Osteoblast (primary cell): ENCODE measurements around the gene KRTAP10-1. TPM values are rescaled to one million over a fixed set of nuclear protein-coding genes. Genes with fewer than 3 reads are reported as not detected.

Experiments
- DNase-seq: peaks from one replicate; pipeline ENCODE4 v3.0.0; 2011; ENCODE audit warnings: low spot score, mixed read lengths; ENCODE audit not compliant: insufficient read length; ENCODE audit errors: missing footprints
- H2AFZ ChIP-seq: 2 replicates; pipeline ENCODE4 v1.6.0; 2011; ENCODE audit warnings: mild to moderate bottlenecking, low read length
- H3K27ac ChIP-seq: 2 replicates; pipeline ENCODE4 v1.5.1; 2011; ENCODE audit warnings: mild to moderate bottlenecking, low read depth, low read length, moderate library complexity
- H3K27me3 ChIP-seq: 2 replicates; pipeline ENCODE4 v1.6.0; 2012; ENCODE audit warnings: mild to moderate bottlenecking, control low read depth, inconsistent platforms, low read length, moderate library complexity; ENCODE audit not compliant: insufficient read depth
- H3K36me3 ChIP-seq: 2 replicates; pipeline ENCODE4 v1.5.1; 2011; ENCODE audit warnings: mild to moderate bottlenecking, low read length, control low read depth, moderate library complexity; ENCODE audit not compliant: insufficient read depth
- H3K4me1 ChIP-seq: 2 replicates; pipeline ENCODE4 v1.5.1; 2011; ENCODE audit warnings: mild to moderate bottlenecking, low read length, control low read depth, moderate library complexity; ENCODE audit not compliant: insufficient read depth
- H3K4me2 ChIP-seq: 2 replicates; pipeline ENCODE4 v1.6.0; 2011; ENCODE audit warnings: mild to moderate bottlenecking, low read length; ENCODE audit not compliant: insufficient read depth
- H3K4me3 ChIP-seq: fragments of 200-600 bp; sonication (generic); 3 replicates; pipeline ENCODE4 v1.5.1; 2012; ENCODE audit warnings: mild to moderate bottlenecking, low read length, inconsistent platforms; ENCODE audit not compliant: insufficient read depth
- H3K79me2 ChIP-seq: 2 replicates; pipeline ENCODE4 v1.6.0; 2012; ENCODE audit warnings: mild to moderate bottlenecking, low read length, control low read depth, inconsistent platforms; ENCODE audit not compliant: insufficient read depth
- H3K9me3 ChIP-seq: 2 replicates; pipeline ENCODE4 v1.5.1; 2011; ENCODE audit warnings: low read depth, low read length, control low read depth
- H4K20me1 ChIP-seq: 2 replicates; pipeline ENCODE4 v1.6.0; 2012; ENCODE audit warnings: mild to moderate bottlenecking, low read length, control low read depth; ENCODE audit not compliant: insufficient read depth
- total RNA-seq: library from RNA; depleted of rRNA; stranded (reverse); fragments of >200 nt; gene quantifications from 2 replicates; pipeline ENCODE4 v1.2.3, GENCODE V29; 2012
- TF ChIP-seq, protein P1 (sequence below): IDR thresholded peaks from 2 replicates; pipeline ENCODE4 v1.5.1; 2011; ENCODE audit warnings: mild to moderate bottlenecking, low read depth, low read length, moderate library complexity; ENCODE audit errors: extremely low read depth

The KRTAP10-1 gene
- total RNA-seq, 1 donor = not detected

DNA sequence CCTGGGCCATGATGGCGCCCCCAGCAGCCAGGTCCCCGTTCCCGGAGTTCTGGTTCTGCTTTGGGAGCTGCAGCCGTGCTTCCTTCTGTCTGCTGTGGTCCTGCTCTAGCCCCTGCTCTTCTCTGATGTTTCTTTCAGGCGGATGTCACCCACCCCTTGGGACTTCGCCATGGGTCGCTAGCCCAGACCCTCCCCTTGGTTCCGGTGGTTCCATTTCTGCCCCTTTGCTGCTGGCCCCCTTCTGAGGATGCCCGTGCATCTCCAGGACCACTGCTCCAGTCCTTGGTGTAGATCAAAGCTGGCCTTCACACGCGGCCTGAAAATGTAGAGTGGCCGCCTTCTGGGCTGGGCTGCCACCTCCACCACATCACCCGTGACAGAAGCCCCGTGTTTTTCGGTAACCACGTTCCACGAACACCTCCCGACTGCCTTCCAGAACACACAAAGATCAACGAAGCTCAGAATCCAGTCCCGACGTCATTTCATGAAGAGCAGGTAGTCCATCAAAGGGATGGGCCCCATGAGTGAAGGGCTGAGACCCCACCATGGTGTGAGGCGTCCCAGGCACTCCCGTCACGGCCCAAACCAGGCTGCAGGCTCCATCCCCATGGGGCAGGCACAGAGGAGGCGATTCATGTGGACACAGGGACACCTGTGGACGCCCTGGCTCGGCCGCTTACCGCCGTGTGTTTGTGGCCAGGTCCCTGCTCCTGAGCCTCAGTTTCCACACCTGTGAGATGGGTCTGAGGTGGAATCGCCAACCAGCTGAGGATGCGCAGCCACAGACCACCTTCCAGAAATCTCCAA, 24.4 kb downstream of the KRTAP10-1 start:
- Histone ChIP-seq H3K4me1 (no peaks in the 10 kb centered on the region), H3K9me3 (no peaks in the 10 kb centered on the region), H4K20me1 (no peaks in the 10 kb centered on the region), H3K27ac (no peak overlapping the region), H3K79me2 (no peaks in the 10 kb centered on the region), H3K4me2 (no peak overlapping the region), H2AFZ (no peak overlapping the region), H3K36me3 (no peaks in the 10 kb centered on the region), H3K4me3 (no peak overlapping the region), H3K27me3 (no peaks in the 10 kb centered on the region)
- no peak for DNase-seq
- TF ChIP-seq, protein P1, sequence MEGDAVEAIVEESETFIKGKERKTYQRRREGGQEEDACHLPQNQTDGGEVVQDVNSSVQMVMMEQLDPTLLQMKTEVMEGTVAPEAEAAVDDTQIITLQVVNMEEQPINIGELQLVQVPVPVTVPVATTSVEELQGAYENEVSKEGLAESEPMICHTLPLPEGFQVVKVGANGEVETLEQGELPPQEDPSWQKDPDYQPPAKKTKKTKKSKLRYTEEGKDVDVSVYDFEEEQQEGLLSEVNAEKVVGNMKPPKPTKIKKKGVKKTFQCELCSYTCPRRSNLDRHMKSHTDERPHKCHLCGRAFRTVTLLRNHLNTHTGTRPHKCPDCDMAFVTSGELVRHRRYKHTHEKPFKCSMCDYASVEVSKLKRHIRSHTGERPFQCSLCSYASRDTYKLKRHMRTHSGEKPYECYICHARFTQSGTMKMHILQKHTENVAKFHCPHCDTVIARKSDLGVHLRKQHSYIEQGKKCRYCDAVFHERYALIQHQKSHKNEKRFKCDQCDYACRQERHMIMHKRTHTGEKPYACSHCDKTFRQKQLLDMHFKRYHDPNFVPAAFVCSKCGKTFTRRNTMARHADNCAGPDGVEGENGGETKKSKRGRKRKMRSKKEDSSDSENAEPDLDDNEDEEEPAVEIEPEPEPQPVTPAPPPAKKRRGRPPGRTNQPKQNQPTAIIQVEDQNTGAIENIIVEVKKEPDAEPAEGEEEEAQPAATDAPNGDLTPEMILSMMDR = no peak

DNA sequence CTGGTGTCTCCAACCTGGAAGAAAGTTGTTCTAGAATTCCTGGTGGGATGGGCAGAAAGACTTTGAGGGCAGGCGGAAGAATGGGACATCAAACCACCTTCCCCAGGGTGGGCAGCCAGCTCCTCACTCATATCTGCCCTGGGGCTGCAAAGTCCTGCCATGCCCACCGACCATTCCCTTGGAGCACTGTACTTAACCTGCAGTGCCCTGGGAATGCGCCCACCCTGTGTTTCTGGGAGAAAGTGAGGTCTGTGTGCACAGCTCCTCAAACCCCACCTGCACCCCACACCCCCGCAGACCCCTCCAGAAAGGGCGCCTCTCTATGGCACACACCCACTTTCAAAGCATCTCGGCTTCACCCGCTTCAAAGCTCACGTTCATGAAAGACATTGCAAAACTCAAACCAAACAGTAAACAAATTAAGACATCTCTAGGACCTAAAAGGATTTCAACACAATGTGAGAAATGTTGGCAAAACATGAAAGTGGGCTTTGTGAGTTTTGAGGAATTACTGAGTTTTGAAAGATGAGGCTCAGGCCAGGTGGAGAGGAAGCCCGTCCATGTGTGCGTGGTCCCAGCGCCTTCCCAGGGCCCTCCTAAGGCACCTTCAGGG, 25.1 kb downstream of the KRTAP10-1 start:
- Histone ChIP-seq H4K20me1 (no peaks in the 10 kb centered on the region), H3K36me3 (no peaks in the 10 kb centered on the region), H3K27ac (no peak overlapping the region), H2AFZ (no peak overlapping the region), H3K27me3 (no peaks in the 10 kb centered on the region), H3K4me1 (no peaks in the 10 kb centered on the region), H3K4me2 (no peak overlapping the region), H3K4me3 (no peak overlapping the region), H3K9me3 (no peaks in the 10 kb centered on the region), H3K79me2 (no peaks in the 10 kb centered on the region)
- no peak for DNase-seq
- TF ChIP-seq, protein P1 = no peak

DNA sequence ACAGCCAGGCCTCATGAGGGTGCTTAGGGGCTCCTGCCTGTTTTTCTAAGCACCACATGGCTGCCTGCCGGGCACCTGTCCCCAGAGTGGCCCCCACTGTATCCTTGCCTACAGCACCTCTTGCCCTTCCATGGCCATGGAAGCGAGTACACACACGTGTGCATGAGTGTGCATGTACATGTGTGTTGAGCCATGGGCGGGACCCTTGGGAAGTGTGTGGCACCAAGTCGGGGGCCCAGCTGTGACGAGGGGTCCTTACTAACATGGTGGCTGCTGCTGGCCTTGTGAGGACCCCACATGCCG, 25.8 kb downstream of the KRTAP10-1 start:
- H3K27ac ChIP-seq = no peak overlapping the region
- no peaks in the 10 kb centered on the region for H3K4me1 ChIP-seq
- no peaks in the 10 kb centered on the region for H3K79me2 ChIP-seq
- H3K9me3 ChIP-seq = no peaks in the 10 kb centered on the region
- H3K4me3 ChIP-seq = no peak overlapping the region
- no peaks in the 10 kb centered on the region for H4K20me1 ChIP-seq
- H2AFZ ChIP-seq = no peak overlapping the region
- TF ChIP-seq, protein P1 = no peak
- H3K36me3 ChIP-seq = no peaks in the 10 kb centered on the region
- no peak for DNase-seq
- no peaks in the 10 kb centered on the region for H3K27me3 ChIP-seq
- no peak overlapping the region for H3K4me2 ChIP-seq

DNA sequence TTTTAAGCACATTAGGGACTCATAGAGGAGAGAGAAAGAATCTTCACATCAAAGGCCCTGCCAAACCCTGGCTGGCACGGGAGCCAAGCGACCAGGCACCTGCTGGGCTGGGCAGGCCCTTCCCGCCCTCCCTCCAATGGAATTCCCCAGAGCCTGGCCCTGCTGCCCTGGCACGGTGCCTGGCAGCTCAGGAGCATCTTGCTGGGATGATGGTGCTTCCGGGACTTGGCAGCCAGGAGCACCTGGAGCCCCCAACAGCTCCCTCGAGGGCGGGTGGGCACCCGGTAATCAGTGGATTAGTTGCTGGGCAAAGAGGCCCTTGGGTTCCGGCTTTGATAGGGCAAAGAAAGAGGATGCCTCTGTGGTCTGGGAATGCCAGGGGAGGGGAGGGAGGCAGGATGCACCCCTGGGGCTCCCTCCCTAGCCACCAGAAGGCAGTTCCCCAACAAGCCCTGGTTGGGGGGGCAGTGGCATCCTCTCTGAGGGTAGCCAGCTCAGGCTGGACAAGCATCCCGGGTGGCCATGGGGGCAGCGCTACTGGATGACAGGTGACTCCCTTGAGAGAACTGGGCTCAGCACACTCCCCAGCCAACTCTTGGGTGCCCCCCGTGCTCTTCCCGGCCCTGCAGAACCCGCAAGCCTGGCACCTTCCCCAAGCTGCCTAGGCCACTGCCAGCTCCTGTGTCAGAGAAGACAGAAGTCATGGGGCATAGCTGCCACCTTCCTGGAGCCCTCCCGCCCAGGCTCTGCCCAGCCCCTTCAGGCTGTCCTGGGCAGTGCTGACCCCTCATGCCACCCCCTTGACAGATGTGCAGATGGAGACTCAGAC, 26.4 kb downstream of the KRTAP10-1 start:
- no peaks in the 10 kb centered on the region for H3K79me2 ChIP-seq
- H3K4me2 ChIP-seq = no peak overlapping the region
- no peaks in the 10 kb centered on the region for H4K20me1 ChIP-seq
- TF ChIP-seq, protein P1 = no peak
- H2AFZ ChIP-seq = no peak overlapping the region
- no peak for DNase-seq
- H3K9me3 ChIP-seq = no peaks in the 10 kb centered on the region
- no peak overlapping the region for H3K4me3 ChIP-seq
- no peak overlapping the region for H3K27ac ChIP-seq
- H3K36me3 ChIP-seq = no peaks in the 10 kb centered on the region
- no peaks in the 10 kb centered on the region for H3K27me3 ChIP-seq
- H3K4me1 ChIP-seq = no peaks in the 10 kb centered on the region
